ENCODE data around the gene CCSER2.

CCSER2 gene

DNA sequence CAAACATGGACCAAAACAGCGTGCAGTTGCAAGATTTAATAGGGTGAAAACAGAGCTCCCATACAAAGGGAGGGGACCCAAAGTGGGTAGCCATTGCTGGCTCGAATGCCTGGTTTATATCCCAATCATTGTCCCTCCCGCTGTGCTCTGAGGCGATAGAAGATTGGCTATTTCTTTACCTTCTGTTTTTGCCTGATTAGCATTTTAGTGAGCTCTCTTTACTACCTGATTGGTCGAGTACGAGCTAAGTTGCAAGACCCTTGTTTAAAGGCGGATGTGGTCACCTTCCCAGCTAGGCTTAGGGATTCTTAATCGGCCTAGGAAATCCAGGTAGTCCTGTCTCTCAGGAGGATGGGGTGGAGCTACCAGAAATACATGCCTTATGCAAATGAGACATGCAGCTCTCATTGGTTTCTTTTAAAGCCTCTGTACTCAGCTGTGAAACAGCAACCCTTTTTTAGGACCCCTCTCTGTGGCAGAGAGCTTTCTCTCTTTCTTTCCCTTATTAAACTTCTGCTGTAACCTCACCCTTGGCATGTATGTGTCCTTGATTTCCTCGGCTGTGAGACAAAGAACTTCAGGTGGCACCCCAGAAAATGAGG is 202.4 kb downstream of the CCSER2 start:
- no peak overlapping the region for H3K4me3 ChIP-seq (ENCODE audit: low read depth, low read length)
- no peak for TF ChIP-seq CTCF (IDR thresholded peaks at IDR 0.05; ENCODE audit: insufficient read depth, low read depth, low read length, missing control alignments)
- DNase-seq (ENCODE audit: low read depth) = no peak

DNA sequence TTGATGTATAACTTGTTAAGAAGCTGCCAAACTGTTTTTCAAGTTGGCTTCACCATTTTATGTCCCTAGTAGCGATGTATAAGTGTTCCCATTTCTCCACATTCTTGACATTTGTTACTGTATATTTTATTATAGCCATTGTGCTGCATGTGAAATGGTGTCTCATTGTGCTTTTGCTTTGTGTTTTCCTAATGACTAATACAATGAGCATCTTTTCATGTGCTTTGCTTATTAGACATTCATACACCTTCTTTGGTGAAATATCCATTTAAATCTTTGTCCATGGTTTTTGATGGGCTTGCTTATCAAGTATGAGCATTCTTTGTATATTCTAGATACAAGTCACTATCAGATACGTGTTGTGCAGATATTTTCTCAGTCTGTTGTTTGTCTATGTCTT is 203.0 kb downstream of the CCSER2 start:
- no peak overlapping the region for H3K4me3 ChIP-seq (ENCODE audit: low read depth, low read length)
- no peak for TF ChIP-seq CTCF (IDR thresholded peaks at IDR 0.05; ENCODE audit: insufficient read depth, low read depth, low read length, missing control alignments)
- DNase-seq (ENCODE audit: low read depth) = no peak

DNA sequence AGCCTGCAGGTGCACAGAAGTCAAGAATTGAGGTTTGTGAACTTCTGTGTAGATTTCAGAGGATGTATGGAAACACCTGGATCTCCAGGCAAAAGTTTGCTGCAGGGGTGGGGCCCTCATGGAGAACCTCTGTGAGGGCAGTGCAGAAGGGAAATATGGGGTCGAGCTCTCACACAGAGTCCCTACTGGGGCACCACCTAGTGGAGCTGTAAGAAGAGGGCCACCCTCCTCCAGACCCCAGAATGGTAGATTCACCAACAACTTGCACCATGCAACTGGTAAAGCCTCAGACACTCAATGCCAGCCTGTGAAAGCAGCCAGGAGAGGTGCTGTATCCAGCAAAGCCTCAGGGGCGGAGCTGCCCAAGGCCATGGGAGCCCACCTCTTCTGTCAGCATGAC is 205.8 kb downstream of the CCSER2 start:
- no peak for DNase-seq (ENCODE audit: low read depth)
- H3K4me3 ChIP-seq (ENCODE audit: low read depth, low read length) = no peak overlapping the region
- TF ChIP-seq CTCF (IDR thresholded peaks at IDR 0.05; ENCODE audit: insufficient read depth, low read depth, low read length, missing control alignments) = peak; percentile 25

DNA sequence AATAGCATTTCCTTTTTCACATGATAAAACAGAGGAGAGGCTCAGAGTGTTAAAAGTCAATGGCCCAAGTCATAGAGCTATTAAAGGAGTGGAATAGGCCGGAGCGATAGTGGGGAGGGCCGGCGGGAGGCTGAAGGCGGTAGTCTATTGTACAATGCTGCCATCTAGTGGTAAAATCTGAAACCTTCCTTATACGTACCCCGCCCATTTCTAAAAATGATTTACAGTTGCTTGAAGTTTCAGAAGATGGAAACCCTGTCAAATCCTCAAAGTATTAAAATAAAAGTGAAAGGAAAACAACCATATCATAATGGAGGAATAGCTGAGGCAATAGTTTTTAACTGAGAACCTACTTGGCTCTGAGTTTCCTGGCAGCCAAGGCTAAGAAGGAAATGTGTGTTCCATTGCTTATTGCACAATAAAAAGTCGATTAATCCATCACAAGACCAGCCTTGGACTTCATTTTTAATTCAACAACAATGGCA is 209.1 kb downstream of the CCSER2 start:
- peak; percentile 67 for DNase-seq (ENCODE audit: low read depth)
- peak; percentile 54 for TF ChIP-seq CTCF (IDR thresholded peaks at IDR 0.05; ENCODE audit: insufficient read depth, low read depth, low read length, missing control alignments)
- H3K4me3 ChIP-seq (ENCODE audit: low read depth, low read length) = no peak overlapping the region

GRCh38 chr10:84538036-84538435 is 209.6 kb downstream of the CCSER2 start:
- TF ChIP-seq CTCF (IDR thresholded peaks at IDR 0.05; ENCODE audit: insufficient read depth, low read depth, low read length, missing control alignments) = no peak
- no peak for DNase-seq (ENCODE audit: low read depth)
- H3K4me3 ChIP-seq (ENCODE audit: low read depth, low read length) = no peak overlapping the region

GRCh38 chr10:84539216-84539615 is 210.8 kb downstream of the CCSER2 start:
- no peak overlapping the region for H3K4me3 ChIP-seq (ENCODE audit: low read depth, low read length)
- no peak for DNase-seq (ENCODE audit: low read depth)
- TF ChIP-seq CTCF (IDR thresholded peaks at IDR 0.05; ENCODE audit: insufficient read depth, low read depth, low read length, missing control alignments) = no peak

DNA sequence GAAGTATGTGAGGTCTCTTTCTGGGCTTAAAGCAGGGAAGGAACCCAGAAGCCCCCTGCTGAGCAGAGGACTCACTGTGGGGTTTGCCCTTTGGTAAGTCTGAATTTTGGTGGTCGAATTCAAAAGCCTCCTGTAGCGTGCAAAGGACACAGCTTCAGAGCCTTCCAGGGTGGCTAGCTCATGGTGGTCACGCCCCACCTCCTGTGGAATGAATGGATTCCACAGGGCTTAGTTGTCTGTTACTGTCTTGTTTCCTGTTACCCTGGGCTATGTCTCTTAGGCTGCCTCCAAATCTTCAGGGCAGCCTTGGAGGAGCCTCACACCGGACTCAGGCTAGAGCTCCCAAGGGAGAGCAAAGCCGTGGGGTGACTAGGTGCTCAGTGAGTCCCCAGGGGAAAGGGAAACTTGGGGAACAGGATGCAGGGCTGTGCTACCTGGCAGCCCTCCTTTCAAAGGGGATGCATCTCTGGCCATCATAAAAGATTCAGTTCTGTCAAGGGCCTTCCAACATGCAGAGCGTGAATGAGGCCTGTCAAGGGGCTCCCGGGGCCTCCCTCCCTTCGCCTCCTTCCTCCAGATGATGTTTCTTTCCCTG is 211.7 kb downstream of the CCSER2 start:
- no peak for TF ChIP-seq CTCF (IDR thresholded peaks at IDR 0.05; ENCODE audit: insufficient read depth, low read depth, low read length, missing control alignments)
- DNase-seq (ENCODE audit: low read depth) = no peak
- H3K4me3 ChIP-seq (ENCODE audit: low read depth, low read length) = no peak overlapping the region

Measured in GM12865 (cell line).